SHP77 treated with DMSO at 0.1 percent for 48 hours (cell line): ENCODE data around the gene GRID1.
"Not testable (repeated sequence)": the region's sequence is repeated elsewhere in the genome, so short reads cannot be mapped to it uniquely, and the experiment has no call there.

ENCODE experiments used
- DNase-seq: peaks from one replicate; lab custom pipeline; 2025; lab: John Stamatoyannopoulos, UW

The GRID1 gene

DNA sequence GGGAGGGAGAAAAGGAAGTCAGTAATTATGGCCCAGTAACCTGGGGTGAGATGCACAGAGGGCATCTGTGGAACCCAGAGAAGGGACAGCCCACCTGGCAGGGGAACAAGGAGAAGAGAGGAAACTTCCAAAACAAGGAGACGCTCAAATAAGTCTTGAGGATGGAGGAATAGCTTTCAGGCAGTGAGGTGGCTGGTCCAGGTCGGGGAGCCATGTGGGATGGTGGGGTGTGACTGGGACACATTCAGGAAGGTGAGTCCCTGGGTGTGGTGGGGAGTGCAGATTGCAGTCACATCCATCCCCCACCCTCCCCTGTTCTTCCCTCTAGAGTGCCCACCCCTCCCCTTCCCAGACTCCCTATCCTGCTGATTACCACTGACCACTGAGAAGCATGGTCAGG lies 175.4 kb downstream of the GRID1 start:
- DNase-seq, result no peak

DNA sequence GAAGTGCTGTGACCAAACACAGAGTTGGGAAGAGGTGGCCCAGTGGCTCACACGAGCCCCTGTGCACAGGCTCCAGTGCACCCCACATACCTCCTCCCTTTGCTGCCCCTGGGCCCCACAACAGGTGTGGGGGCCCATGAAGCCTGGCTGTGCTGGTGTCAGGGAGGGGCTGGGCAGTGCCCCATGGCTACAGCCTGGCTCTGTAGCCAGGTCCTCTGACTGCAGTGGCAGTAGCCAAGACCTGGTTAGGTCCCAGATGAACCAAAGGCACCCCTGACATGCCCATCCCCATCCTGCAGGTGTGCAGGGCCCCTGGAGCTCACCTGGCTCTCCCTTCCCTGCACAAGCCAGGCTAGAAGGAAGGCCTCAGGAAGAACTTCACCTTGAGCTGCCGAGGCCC lies 176.3 kb downstream of the GRID1 start:
- no peak for DNase-seq

- DNase-seq, result no peak
Measured at GRCh38 chr10:86189891-86190290, 176.7 kb downstream of the GRID1 start.

DNA sequence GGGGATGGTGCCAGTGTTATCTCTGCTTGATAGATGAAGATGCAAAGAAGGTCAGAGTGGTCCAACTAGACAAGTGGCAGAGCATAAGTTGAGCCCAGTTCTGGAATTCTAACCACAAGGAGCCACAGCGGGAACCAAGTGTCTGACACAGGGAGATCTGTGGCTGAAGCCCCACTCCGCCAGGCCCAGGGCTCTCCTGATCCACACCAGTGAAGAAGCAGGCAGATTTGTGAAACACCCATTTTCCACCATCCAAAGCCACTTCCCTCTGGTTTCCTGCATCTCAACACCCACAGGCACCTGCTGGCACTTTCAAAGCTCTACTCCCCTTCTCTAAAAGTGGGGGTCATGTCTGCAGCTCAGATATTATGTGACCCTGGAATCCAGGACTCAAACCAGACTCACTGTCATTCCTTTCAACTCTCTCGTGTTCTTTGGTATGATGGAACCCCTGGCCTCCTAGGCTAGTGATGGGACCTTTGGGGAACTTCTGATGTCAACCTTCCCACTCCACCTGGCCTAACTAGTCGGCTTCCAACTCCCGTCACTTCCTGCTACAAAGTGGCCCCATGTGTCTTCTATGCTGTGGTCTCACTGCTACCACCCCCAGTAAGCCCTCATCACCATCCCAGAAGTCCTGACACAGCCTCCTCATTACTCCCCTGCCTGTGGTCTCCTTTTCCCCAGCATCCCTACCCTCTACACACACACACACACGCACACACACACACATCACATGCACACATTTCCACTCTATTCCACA lies 177.6 kb downstream of the GRID1 start:
- no peak for DNase-seq

DNA sequence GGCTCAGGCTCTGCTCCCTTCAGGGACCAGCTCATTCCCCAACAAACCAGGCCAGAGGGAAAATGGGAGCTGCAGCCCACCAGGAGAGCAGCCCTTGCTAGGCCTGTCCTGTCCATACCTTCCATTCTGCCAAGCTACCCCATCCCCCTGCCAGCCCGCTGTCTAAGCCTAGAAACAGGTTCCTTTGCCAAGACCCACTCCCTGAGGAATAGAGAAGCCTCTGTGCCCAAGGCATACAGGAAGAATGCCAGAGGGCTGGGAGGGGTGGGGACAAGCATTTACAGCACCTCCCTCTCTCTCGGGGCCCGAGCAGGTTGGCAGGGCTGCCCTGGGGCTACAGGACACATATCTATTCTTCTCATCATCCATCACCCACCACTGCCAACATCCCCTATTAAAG lies 178.3 kb downstream of the GRID1 start:
- no peak for DNase-seq

- DNase-seq, result no peak
Measured at GRCh38 chr10:86187499-86188239, 178.9 kb downstream of the GRID1 start.

- DNase-seq, result no peak
Measured at GRCh38 chr10:86186633-86187032, 180.0 kb downstream of the GRID1 start.

DNA sequence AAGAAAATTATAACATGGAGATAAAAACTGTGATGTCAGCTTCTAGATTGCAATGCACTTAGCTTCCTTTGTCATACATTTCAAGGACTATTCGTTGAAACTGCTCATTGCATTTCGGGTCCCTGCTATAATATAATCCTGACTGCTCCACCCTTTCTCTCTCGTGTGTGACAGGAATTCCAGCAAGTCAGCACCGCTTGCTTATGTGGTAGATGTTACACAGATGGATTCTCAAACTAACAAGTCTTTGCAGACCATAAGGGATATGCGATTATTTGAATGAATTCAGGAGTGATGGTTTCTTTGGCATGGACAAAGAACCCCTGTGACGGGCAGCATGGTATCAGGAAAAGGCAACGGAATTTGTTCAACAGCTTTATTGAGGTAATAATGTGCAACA lies 184.0 kb downstream of the GRID1 start:
- DNase-seq, result no peak

- no peak for DNase-seq
Measured at GRCh38 chr10:86182150-86182549, 184.4 kb downstream of the GRID1 start.

DNA sequence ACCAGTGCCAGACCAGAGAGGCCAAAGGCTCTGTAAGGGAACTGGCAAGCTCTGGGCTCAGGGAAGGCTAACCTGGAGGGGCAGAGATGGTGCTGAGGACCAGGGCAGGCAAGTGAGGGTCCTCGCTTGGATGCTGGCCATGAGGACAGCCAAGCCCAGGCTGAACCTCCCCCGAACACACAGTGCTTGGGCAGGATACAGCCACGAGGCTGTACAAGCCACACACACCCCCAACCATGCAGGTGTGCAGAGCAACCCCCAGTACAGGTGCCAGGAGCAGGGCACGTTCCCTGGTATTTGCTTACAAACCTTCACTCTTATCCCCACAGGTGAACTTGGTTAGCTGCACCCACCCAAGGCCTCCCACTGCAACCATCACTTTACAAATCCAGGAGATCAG lies 185.7 kb downstream of the GRID1 start:
- DNase-seq, result no peak

- DNase-seq, result no peak
Measured at GRCh38 chr10:86179961-86180360, 186.6 kb downstream of the GRID1 start.

- no peak for DNase-seq
Measured at GRCh38 chr10:86179153-86179524, 187.5 kb downstream of the GRID1 start.

DNA sequence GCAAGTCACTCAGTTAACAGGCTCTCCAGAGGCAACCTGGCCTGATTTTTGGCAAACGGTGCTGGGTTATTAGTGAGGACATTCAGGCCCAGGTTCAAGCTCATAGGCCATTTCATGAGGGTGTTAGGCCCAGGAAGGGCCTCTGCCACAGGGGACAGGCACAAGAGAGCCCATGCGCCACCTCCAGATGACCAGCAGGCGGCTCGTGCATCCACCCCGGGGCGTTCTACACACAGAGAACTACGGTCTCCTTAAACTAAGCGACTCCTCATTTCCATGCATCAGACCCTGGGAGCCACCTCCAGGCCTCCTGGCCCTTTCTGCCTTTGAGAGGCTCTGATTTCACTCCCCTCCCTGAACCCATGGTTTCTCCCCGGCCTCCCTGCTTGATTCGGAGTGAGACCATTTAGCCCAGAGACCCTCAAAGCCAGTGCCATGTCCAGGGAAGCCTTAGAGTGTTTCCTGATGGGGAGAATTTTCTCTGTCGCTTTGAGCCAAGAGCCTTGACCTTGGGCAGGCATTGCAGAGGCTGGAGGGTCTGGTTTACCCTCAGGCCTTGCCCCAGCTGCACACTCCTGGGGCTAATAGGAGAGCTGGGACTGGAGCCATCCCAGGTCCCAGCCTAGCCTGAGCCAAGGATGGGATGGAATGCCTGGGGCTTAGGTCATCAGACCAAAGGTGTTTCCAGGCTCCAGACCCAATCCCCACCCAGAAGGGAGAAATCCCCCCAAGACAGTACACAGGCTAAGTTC lies 188.0 kb downstream of the GRID1 start:
- DNase-seq, result no peak

DNA sequence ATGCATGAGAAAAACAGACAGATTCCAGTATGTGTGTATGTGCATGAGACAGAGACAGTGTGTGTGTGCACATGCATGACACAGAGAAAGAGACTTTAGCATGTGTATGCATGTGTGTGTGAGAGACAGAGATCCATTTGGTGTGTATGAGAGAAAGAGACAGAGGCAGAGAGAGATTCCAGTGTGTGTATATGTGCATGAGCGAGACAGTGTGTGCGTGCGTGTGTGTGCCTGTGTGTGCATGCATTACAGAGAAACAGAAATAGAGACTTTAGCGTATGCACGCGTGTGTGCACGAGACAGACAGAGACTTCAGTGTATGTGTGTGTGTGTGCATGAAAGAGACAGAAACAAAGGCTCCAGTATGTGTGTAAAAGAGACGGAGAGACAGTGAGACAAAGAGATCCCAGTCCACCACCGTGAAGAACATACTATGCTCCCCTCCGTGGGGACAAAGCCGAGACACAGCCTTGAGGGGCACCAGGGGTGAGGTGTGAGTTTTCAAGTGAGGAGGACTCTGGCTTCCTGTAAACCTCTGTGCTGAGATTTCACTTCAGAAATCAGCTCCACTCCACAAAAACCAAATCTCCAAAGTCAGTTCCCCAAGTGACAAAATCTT lies 188.9 kb downstream of the GRID1 start:
- no peak for DNase-seq

- DNase-seq, result no peak
Measured at GRCh38 chr10:86176850-86177536, 189.6 kb downstream of the GRID1 start.

- DNase-seq, result not testable (repeated sequence)
Measured at GRCh38 chr10:86175476-86175875, 191.1 kb downstream of the GRID1 start.

DNA sequence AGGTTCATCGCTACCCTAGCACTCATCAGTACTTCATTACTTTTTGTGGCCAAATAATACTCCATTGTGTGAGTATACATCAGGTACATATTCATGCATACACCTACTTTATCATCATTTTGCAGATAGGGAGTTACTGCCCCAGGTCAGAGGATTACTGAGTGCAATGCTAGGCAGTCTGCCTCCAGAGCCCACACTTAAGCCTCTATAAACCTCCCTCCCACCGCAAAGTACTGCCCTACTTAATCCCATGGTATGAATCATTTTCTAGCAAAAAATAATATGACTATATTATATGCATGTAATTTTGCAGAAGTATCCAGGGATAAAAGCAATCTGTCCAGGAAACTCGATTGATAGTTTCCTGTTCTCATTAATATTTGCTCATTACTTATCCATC lies 194.3 kb downstream of the GRID1 start:
- DNase-seq, result no peak

- no peak for DNase-seq
Measured at GRCh38 chr10:86170255-86171108, 196.1 kb downstream of the GRID1 start.

GRCh38 chr10:86169506-86170254 lies 196.9 kb downstream of the GRID1 start:
- DNase-seq, result no peak

DNA sequence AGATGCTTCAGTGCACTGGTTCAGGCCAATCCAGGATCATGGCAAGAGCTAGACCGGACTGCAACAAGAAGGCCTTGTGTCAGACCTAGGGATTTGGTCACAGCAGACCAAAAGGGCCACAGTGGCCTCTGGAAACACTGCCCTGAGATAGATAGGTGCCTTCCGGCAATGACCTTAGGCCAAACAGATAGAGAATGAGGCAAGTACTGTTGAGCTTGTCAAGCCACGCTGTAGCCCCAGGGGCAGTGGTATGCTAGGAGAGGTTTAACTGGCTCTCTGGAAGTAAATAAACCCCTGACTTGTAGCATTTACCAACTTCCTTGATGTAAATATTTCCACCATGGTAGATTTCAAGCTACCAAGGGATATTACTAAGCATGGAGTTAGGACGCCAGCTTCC lies 197.5 kb downstream of the GRID1 start:
- DNase-seq, result no peak
